Measurements from ENCODE around the gene ALG12. TPM values are rescaled to one million over a fixed set of nuclear protein-coding genes. Genes with fewer than 3 reads are reported as not detected.

The ALG12 gene
- total RNA-seq, 1 donor from 2014 or later: 9.9 TPM

DNA sequence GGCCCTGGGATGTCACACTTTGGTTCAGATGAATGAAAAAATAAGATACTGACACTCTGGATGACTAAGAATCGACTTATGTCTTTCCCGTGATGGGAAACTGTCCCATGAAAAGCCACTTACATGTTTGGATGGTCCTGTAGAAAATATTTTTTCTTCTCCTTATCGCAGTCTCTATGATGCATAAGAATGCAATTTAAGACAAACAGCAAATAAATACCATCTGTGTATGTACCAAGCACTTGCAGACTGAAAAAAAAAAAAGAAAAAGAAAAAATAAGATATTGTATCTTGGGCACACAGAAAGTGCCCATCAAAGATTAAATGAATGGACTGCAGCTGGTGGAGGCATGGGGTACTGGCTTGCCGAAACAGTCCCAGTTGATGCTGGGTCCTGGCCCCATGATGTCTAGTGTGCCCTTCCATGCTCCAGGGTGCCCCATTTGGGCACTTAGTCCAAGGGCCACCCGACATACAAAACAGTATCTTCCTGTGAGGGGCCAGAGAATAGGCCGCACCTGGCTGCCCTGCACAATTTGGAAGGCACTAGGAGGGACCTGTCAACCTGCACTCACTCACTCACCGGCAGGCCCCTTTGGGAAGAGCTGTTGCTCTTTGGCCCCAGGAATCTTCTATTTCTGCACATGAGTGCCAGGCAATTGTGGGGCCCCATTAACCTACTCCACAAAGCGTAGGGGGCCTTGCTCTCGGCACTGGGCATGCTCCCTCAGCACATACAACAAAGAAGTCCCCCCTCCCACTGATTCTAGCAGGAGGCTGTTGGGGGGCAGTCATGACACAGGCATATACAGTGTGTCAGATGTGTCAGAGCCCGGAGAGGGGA is 67.1 kb downstream of the ALG12 start:
- no peak overlapping the region for H3K4me3 ChIP-seq (ENCODE audit: low read length in 3 of 3)

More for the DNA sequence above, 67.1 kb downstream of the ALG12 start:
- no peaks in the 10 kb centered on the region for H3K36me3 ChIP-seq (ENCODE audit: control insufficient read depth in 3 of 3, insufficient read depth in 3 of 3, low read length in 3 of 3)
- no peak overlapping the region for H3K27ac ChIP-seq (ENCODE audit: low read depth, low read length)
- H3K27me3 ChIP-seq (ENCODE audit: control insufficient read depth in 3 of 3, insufficient read depth in 3 of 3, low read length in 3 of 3): peaks cover 25 to 47% (median 37%) of the 10 kb centered on the region in 3 donors
- peaks cover 18 to 23% (median 19%) of the 10 kb centered on the region in 3 donors for H3K4me1 ChIP-seq (ENCODE audit: control insufficient read depth in 3 of 3, insufficient read depth in 3 of 3, low read length in 3 of 3)
- no peaks in the 10 kb centered on the region for H3K9me3 ChIP-seq (ENCODE audit: control insufficient read depth in 3 of 3, low read length in 3 of 3)
- H3K9ac ChIP-seq (ENCODE audit: low read depth in 1 of 3, low read length in 3 of 3): no peak overlapping the region

Small RNA genes lying within 50 kb of the gene (small RNA-seq; reads per million reads assigned to genes)
- gene MIR6821: not detected

Other genes with a start within 250 kb of the ALG12 start
- gene BRD1, start 90.6 kb downstream of the ALG12 start, total RNA-seq: 27.1 TPM
- gene ZBED4, start 64.6 kb downstream of the ALG12 start, total RNA-seq: 8.4 TPM
- 13.0 TPM for gene CRELD2, start 196 bp upstream of the ALG12 start, total RNA-seq
- 14.6 TPM for gene PIM3, start 42.3 kb upstream of the ALG12 start, total RNA-seq
- not detected for gene IL17REL, start 94.3 kb upstream of the ALG12 start, total RNA-seq
- not detected for gene TTLL8, start 139.9 kb upstream of the ALG12 start, total RNA-seq
- gene MLC1, start 167.0 kb upstream of the ALG12 start, total RNA-seq: 0.52 TPM
- gene MOV10L1, start 171.6 kb upstream of the ALG12 start, total RNA-seq: 2.1 TPM